ENCODE measurements around the gene UVRAG.

The UVRAG gene

GRCh38 chr11:76119032-76119431, 304.0 kb downstream of the UVRAG start:
- Histone ChIP-seq H3K9ac (ENCODE audit: low read length) (no peak overlapping the region), H3F3A (ENCODE audit: insufficient read depth) (0 out of 2 replicates have a peak, but pooled peaks cover 3% of the 10 kb centered on the region), H2AFZ (ENCODE audit: low read depth, low read length, severe bottlenecking) (no peak overlapping the region), H3K27ac (ENCODE audit: low read depth, low read length) (no peak overlapping the region), H3K27me3 (ENCODE audit: low read length) (no peaks in the 10 kb centered on the region), H3K79me2 (ENCODE audit: insufficient read depth, low read length) (no peaks in the 10 kb centered on the region), H3K4me3 (ENCODE audit: insufficient read depth, low read length, poor library complexity, severe bottlenecking) (no peak overlapping the region), H3K9me3 (ENCODE audit: insufficient read depth, low read length) (no peaks in the 10 kb centered on the region), H4K20me1 (ENCODE audit: low read depth, low read length) (no peaks in the 10 kb centered on the region), H3K4me2 (ENCODE audit: low read depth, low read length, poor library complexity, severe bottlenecking) (no peak overlapping the region), H3K36me3 (ENCODE audit: low read length) (peaks cover 4% of the 10 kb centered on the region; the same call in 1 of the 2 replicates), H3K9me2 (replicated peaks; ENCODE audit: insufficient read depth, low read length) (no peaks in the 10 kb centered on the region)
- no peak for TF ChIP-seq EZH2phosphoT487 (conservative IDR thresholded peaks at IDR 0.05; ENCODE audit: low read length)
- no peak for TF ChIP-seq CTCF (IDR thresholded peaks at IDR 0.05; ENCODE audit: insufficient read depth, low read length, poor library complexity, severe bottlenecking)

- H4K20me1 ChIP-seq (ENCODE audit: low read depth, low read length): no peaks in the 10 kb centered on the region
- no peak overlapping the region for H3K9ac ChIP-seq (ENCODE audit: low read length)
- H3F3A ChIP-seq (ENCODE audit: insufficient read depth): 0 out of 2 replicates have a peak, but pooled peaks cover 3% of the 10 kb centered on the region
- H3K36me3 ChIP-seq (ENCODE audit: low read length): peaks cover 4% of the 10 kb centered on the region; the same call in 1 of the 2 replicates
- H3K9me2 ChIP-seq (replicated peaks; ENCODE audit: insufficient read depth, low read length): no peaks in the 10 kb centered on the region
- no peak overlapping the region for H3K4me3 ChIP-seq (ENCODE audit: insufficient read depth, low read length, poor library complexity, severe bottlenecking)
- no peak overlapping the region for H2AFZ ChIP-seq (ENCODE audit: low read depth, low read length, severe bottlenecking)
- H3K27ac ChIP-seq (ENCODE audit: low read depth, low read length): no peak overlapping the region
- H3K27me3 ChIP-seq (ENCODE audit: low read length): no peaks in the 10 kb centered on the region
- H3K9me3 ChIP-seq (ENCODE audit: insufficient read depth, low read length): no peaks in the 10 kb centered on the region
- TF ChIP-seq EZH2phosphoT487 (conservative IDR thresholded peaks at IDR 0.05; ENCODE audit: low read length) (no peak), CTCF (IDR thresholded peaks at IDR 0.05; ENCODE audit: insufficient read depth, low read length, poor library complexity, severe bottlenecking) (no peak)
- H3K79me2 ChIP-seq (ENCODE audit: insufficient read depth, low read length): no peaks in the 10 kb centered on the region
- H3K4me2 ChIP-seq (ENCODE audit: low read depth, low read length, poor library complexity, severe bottlenecking): no peak overlapping the region
These were observed 304.8 kb downstream of the UVRAG start for GRCh38 chr11:76119779-76120178.

- Histone ChIP-seq H3K27ac (ENCODE audit: low read depth, low read length) (no peak overlapping the region), H3K9ac (ENCODE audit: low read length) (no peak overlapping the region), H3K4me2 (ENCODE audit: low read depth, low read length, poor library complexity, severe bottlenecking) (no peak overlapping the region), H4K20me1 (ENCODE audit: low read depth, low read length) (no peaks in the 10 kb centered on the region), H3K27me3 (ENCODE audit: low read length) (no peaks in the 10 kb centered on the region), H3K79me2 (ENCODE audit: insufficient read depth, low read length) (no peaks in the 10 kb centered on the region), H3K9me3 (ENCODE audit: insufficient read depth, low read length) (no peaks in the 10 kb centered on the region), H3K9me2 (replicated peaks; ENCODE audit: insufficient read depth, low read length) (no peaks in the 10 kb centered on the region), H3K36me3 (ENCODE audit: low read length) (peaks cover 4% of the 10 kb centered on the region; the same call in 1 of the 2 replicates), H3K4me3 (ENCODE audit: insufficient read depth, low read length, poor library complexity, severe bottlenecking) (no peak overlapping the region), H2AFZ (ENCODE audit: low read depth, low read length, severe bottlenecking) (no peak overlapping the region), H3F3A (ENCODE audit: insufficient read depth) (0 out of 2 replicates have a peak, but pooled peaks cover 3% of the 10 kb centered on the region)
- TF ChIP-seq CTCF (IDR thresholded peaks at IDR 0.05; ENCODE audit: insufficient read depth, low read length, poor library complexity, severe bottlenecking) (no peak), EZH2phosphoT487 (conservative IDR thresholded peaks at IDR 0.05; ENCODE audit: low read length) (no peak)
These were observed 305.6 kb downstream of the UVRAG start for GRCh38 chr11:76120513-76121101.
